ENCODE data around the gene NUMBL. TPM values are rescaled to one million over a fixed set of nuclear protein-coding genes. Genes with fewer than 3 reads are reported as not detected.

The NUMBL gene
- total and polyA plus RNA-seq, 9 of the 15 experiments (the other 6 are each of a cell fraction or from before 2014, with no cell fraction given), result 0.39 to 38.6 (median 6.6) TPM

DNA sequence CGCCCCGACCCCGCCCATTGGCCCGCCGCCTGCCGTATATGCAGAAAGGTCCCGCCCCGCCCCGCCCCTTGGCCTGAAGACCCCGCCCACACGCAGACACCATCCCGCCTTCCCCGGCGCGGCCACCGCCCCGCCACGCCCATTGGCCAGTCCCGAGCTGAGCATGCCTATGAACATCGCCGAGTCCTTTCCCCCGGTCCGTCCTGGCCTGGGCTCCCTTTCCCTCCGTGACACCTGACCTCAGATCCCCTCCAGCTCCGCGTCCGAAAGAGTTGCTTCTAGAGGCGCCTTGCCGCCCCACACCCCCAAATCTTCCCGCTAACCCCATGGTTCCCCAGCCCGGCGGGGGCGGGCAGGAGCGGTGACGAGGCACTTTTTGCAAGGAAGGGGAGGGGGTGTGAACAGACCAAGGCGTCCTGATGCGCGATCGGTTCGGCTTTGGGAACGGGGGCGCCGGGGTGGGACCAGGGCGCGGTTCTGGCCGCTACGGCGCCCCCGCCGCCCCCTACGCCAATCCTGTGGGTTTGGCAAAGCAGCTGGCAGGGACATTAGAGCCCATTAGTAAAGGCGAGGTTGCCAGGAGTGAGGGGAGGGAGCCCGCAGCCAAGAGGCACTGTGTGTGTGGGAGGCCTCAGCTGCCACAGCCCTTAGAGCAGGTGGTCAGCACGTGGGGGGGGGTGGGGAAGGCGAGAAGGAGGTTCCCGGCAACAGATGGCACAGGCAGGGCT is 406 bp upstream of the NUMBL start (continued):
- TF ChIP-seq TEAD4 (IDR thresholded peaks at IDR 0.05; ENCODE audit: low read length), result peak; percentile 26; the same call in 1 of the 2 replicates
- TF ChIP-seq TEAD4 (CRISPR knock-in tag; IDR thresholded peaks at IDR 0.05; ENCODE audit: borderline replicate concordance), result no peak
- TF ChIP-seq, protein P1, sequence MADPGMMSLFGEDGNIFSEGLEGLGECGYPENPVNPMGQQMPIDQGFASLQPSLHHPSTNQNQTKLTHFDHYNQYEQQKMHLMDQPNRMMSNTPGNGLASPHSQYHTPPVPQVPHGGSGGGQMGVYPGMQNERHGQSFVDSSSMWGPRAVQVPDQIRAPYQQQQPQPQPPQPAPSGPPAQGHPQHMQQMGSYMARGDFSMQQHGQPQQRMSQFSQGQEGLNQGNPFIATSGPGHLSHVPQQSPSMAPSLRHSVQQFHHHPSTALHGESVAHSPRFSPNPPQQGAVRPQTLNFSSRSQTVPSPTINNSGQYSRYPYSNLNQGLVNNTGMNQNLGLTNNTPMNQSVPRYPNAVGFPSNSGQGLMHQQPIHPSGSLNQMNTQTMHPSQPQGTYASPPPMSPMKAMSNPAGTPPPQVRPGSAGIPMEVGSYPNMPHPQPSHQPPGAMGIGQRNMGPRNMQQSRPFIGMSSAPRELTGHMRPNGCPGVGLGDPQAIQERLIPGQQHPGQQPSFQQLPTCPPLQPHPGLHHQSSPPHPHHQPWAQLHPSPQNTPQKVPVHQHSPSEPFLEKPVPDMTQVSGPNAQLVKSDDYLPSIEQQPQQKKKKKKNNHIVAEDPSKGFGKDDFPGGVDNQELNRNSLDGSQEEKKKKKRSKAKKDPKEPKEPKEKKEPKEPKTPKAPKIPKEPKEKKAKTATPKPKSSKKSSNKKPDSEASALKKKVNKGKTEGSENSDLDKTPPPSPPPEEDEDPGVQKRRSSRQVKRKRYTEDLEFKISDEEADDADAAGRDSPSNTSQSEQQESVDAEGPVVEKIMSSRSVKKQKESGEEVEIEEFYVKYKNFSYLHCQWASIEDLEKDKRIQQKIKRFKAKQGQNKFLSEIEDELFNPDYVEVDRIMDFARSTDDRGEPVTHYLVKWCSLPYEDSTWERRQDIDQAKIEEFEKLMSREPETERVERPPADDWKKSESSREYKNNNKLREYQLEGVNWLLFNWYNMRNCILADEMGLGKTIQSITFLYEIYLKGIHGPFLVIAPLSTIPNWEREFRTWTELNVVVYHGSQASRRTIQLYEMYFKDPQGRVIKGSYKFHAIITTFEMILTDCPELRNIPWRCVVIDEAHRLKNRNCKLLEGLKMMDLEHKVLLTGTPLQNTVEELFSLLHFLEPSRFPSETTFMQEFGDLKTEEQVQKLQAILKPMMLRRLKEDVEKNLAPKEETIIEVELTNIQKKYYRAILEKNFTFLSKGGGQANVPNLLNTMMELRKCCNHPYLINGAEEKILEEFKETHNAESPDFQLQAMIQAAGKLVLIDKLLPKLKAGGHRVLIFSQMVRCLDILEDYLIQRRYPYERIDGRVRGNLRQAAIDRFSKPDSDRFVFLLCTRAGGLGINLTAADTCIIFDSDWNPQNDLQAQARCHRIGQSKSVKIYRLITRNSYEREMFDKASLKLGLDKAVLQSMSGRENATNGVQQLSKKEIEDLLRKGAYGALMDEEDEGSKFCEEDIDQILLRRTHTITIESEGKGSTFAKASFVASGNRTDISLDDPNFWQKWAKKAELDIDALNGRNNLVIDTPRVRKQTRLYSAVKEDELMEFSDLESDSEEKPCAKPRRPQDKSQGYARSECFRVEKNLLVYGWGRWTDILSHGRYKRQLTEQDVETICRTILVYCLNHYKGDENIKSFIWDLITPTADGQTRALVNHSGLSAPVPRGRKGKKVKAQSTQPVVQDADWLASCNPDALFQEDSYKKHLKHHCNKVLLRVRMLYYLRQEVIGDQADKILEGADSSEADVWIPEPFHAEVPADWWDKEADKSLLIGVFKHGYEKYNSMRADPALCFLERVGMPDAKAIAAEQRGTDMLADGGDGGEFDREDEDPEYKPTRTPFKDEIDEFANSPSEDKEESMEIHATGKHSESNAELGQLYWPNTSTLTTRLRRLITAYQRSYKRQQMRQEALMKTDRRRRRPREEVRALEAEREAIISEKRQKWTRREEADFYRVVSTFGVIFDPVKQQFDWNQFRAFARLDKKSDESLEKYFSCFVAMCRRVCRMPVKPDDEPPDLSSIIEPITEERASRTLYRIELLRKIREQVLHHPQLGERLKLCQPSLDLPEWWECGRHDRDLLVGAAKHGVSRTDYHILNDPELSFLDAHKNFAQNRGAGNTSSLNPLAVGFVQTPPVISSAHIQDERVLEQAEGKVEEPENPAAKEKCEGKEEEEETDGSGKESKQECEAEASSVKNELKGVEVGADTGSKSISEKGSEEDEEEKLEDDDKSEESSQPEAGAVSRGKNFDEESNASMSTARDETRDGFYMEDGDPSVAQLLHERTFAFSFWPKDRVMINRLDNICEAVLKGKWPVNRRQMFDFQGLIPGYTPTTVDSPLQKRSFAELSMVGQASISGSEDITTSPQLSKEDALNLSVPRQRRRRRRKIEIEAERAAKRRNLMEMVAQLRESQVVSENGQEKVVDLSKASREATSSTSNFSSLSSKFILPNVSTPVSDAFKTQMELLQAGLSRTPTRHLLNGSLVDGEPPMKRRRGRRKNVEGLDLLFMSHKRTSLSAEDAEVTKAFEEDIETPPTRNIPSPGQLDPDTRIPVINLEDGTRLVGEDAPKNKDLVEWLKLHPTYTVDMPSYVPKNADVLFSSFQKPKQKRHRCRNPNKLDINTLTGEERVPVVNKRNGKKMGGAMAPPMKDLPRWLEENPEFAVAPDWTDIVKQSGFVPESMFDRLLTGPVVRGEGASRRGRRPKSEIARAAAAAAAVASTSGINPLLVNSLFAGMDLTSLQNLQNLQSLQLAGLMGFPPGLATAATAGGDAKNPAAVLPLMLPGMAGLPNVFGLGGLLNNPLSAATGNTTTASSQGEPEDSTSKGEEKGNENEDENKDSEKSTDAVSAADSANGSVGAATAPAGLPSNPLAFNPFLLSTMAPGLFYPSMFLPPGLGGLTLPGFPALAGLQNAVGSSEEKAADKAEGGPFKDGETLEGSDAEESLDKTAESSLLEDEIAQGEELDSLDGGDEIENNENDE (IDR thresholded peaks at IDR 0.05; ENCODE audit: low read depth, low read length), result no peak
- TF ChIP-seq ZNF165 (CRISPR knock-in tag; IDR thresholded peaks at IDR 0.05; ENCODE audit: borderline replicate concordance), result no peak
- TF ChIP-seq SRF (CRISPR knock-in tag; IDR thresholded peaks at IDR 0.05), result peak in 1 of 2 experiments; percentile 20; a peak in 1 of 4 replicates
- TF ChIP-seq, protein P2, sequence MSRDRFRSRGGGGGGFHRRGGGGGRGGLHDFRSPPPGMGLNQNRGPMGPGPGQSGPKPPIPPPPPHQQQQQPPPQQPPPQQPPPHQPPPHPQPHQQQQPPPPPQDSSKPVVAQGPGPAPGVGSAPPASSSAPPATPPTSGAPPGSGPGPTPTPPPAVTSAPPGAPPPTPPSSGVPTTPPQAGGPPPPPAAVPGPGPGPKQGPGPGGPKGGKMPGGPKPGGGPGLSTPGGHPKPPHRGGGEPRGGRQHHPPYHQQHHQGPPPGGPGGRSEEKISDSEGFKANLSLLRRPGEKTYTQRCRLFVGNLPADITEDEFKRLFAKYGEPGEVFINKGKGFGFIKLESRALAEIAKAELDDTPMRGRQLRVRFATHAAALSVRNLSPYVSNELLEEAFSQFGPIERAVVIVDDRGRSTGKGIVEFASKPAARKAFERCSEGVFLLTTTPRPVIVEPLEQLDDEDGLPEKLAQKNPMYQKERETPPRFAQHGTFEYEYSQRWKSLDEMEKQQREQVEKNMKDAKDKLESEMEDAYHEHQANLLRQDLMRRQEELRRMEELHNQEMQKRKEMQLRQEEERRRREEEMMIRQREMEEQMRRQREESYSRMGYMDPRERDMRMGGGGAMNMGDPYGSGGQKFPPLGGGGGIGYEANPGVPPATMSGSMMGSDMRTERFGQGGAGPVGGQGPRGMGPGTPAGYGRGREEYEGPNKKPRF (IDR thresholded peaks at IDR 0.05; ENCODE audit: low read depth, low read length), result no peak
- TF ChIP-seq SNRNP70 (optimal IDR thresholded peaks at IDR 0.05; ENCODE audit: low read depth, low read length), result no peak
- TF ChIP-seq, protein P3, sequence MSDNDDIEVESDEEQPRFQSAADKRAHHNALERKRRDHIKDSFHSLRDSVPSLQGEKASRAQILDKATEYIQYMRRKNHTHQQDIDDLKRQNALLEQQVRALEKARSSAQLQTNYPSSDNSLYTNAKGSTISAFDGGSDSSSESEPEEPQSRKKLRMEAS (CRISPR knock-in tag; IDR thresholded peaks at IDR 0.05), result peak; percentile 97
- peak; percentile 58; the same call in 1 of the 2 replicates for TF ChIP-seq ZNF224 (CRISPR knock-in tag; IDR thresholded peaks at IDR 0.05)
- no peak for TF ChIP-seq CHD2 (IDR thresholded peaks at IDR 0.05; ENCODE audit: low read depth, low read length)
- TF ChIP-seq GATAD2A (IDR thresholded peaks at IDR 0.05), result no peak
- no peak for TF ChIP-seq ILK (tag; IDR thresholded peaks at IDR 0.05; ENCODE audit: borderline replicate concordance, low read depth)

Data from K562 (cell line).